Tibial artery (tissue), 4 donors: Measurements from ENCODE around the gene ZNF226.
A peak's percentile ranks its signal among the peaks of the same experiment; 100 is the strongest.
"Not testable (repeated sequence)": the region's sequence is repeated elsewhere in the genome, so short reads cannot be mapped to it uniquely, and the experiment has no call there.

Source experiments
- DNase-seq, 2 donors: peaks; one replicate each; pipeline ENCODE4 v3.0.0-alpha.2; 2019
- H3K27ac ChIP-seq, 2 donors: fragments of 200-600 bp; sonication (generic) in 1 of 2; 1 replicate in 1 of 2; 2 replicates in 1 of 2; pipeline ENCODE4 v1.5.1; 2018 to 2019; ENCODE audit warnings: mild to moderate bottlenecking in 1 of 2
- H3K27me3 ChIP-seq, 2 donors: fragments of 200-600 bp; sonication (generic) in 1 of 2; one replicate each; pipeline versions ENCODE4 v1.5.1 to v1.6.0; 2016 to 2019
- H3K36me3 ChIP-seq, 3 donors: fragments of 200-600 bp; sonication (generic) in 2 of 3; one replicate each; pipeline ENCODE4 v1.5.1; 2016 to 2019; ENCODE audit warnings: mild to moderate bottlenecking in 2 of 3
- H3K4me1 ChIP-seq, 4 donors: fragments of 200-600 bp; sonication (generic) in 2 of 4; 1 replicate in 3 of 4; 2 replicates in 1 of 4; pipeline ENCODE4 v1.5.1; 2016 to 2019
- H3K4me3 ChIP-seq, 2 donors: fragments of 200-600 bp; sonication (generic) in 1 of 2; 1 replicate in 1 of 2; 2 replicates in 1 of 2; pipeline ENCODE4 v1.5.1; 2018 to 2019; ENCODE audit warnings: mild to moderate bottlenecking in 2 of 2
- H3K9me3 ChIP-seq, 3 donors: fragments of 200-600 bp; sonication (generic) in 1 of 3; one replicate each; pipeline ENCODE4 v1.5.1; 2016 to 2019
- CTCF ChIP-seq, 2 experiments: fragments of 200-600 bp in 1 of 2; fragments of 450-650 bp in 1 of 2; IDR thresholded peaks; one replicate each; pipeline ENCODE4 v1.5.1; 2017 to 2019; ENCODE audit warnings: antibody characterized with exemption in 2 of 2, mild to moderate bottlenecking in 1 of 2, moderate library complexity in 1 of 2
- intact Hi-C: fragments of 100-400 bp; cut with DNase I; formaldehyde crosslinking; loops from one replicate; pipeline ENCODE4 v1.15.0; 2023; ENCODE audit warnings: low total_unique reads

The ZNF226 gene

GRCh38 chr19:44164673-44165512 is at the start of gene ZNF226:
ZNF226 (plus strand) TSS chr19:44165100; CDS start chr19:44170081, 4,981 bp downstream.
- peak within 1 kb of the TSS; percentile 86 for H3K27ac ChIP-seq
- peaks cover 37 to 40% (median 39%) of the 10 kb centered on the region in 3 donors for H3K36me3 ChIP-seq
- H3K4me1 ChIP-seq = peaks cover 0 to 10% (median 8%) of the 10 kb centered on the region in 4 donors
- peaks cover 0 to 66% (median 31%) of the 10 kb centered on the region in 3 donors for H3K9me3 ChIP-seq
- DNase-seq = peak; percentile 94 to 95
- peak within 1 kb of the TSS; percentile 66 to 75 for H3K4me3 ChIP-seq
- TF ChIP-seq CTCF (IDR thresholded peaks at IDR 0.05) = no peak
- no peaks in the 10 kb centered on the region for H3K27me3 ChIP-seq
- intact Hi-C loops = loop anchor here (5.0 to 10.0 kb wide), 2 partner anchors 42 to 50 kb away; partner anchors contain the start of gene ZNF225

- H3K27ac ChIP-seq, H3K4me1 ChIP-seq, intact Hi-C loops, H3K27me3 ChIP-seq, DNase-seq, H3K4me3 ChIP-seq: not testable (repeated sequence)
- H3K36me3 ChIP-seq = peaks cover 93 to 100% (median 96%) of the 10 kb centered on the region in 3 donors
- peaks cover 0 to 57% (median 26%) of the 10 kb centered on the region in 3 donors for H3K9me3 ChIP-seq
Observed at GRCh38 chr19:44121162-44121561, 43.7 kb upstream of the ZNF226 start.

- no peak for DNase-seq
- TF ChIP-seq CTCF (IDR thresholded peaks at IDR 0.05) = no peak
Observed at GRCh38 chr19:44131955-44132354, 32.9 kb upstream of the ZNF226 start.

GRCh38 chr19:44141191-44142058 is 23.5 kb upstream of the ZNF226 start, which contains the start of gene ZNF234:
ZNF234 (plus strand) TSS chr19:44141554; CDS start chr19:44144633, 3,079 bp downstream.
- Histone ChIP-seq H3K4me1 (peaks cover 0 to 18% (median 2%) of the 10 kb centered on the region in 4 donors), H3K27me3 (no peaks in the 10 kb centered on the region), H3K9me3 (peaks cover 0 to 5% (median 0%) of the 10 kb centered on the region in 3 donors), H3K27ac (peak within 1 kb of the TSS; percentile 73 to 83), H3K4me3 (peak within 1 kb of the TSS; percentile 72 to 75), H3K36me3 (peaks cover 25% of the 10 kb centered on the region in 3 donors)
- peak; percentile 81 to 91 for DNase-seq
- TF ChIP-seq CTCF (IDR thresholded peaks at IDR 0.05) = no peak
- intact Hi-C loops = no loop called here

More at GRCh38 chr19:44131955-44132354, 32.9 kb upstream of the ZNF226 start:
- intact Hi-C loops = no loop called here
- Histone ChIP-seq H3K9me3 (peaks cover 0 to 91% (median 62%) of the 10 kb centered on the region in 3 donors), H3K36me3 (peaks cover 60 to 77% (median 76%) of the 10 kb centered on the region in 3 donors), H3K27me3 (no peaks in the 10 kb centered on the region), H3K4me3 (no peak overlapping the region), H3K4me1 (no peaks in the 10 kb centered on the region), H3K27ac (no peak overlapping the region)

GRCh38 chr19:44142059-44142433 is 22.9 kb upstream of the ZNF226 start:
- Histone ChIP-seq H3K27me3 (no peaks in the 10 kb centered on the region), H3K4me3 (peak overlapping the region; percentile 72 to 75), H3K36me3 (peaks cover 31 to 32% (median 31%) of the 10 kb centered on the region in 3 donors), H3K4me1 (peaks cover 0 to 18% (median 2%) of the 10 kb centered on the region in 4 donors), H3K9me3 (peaks cover 0 to 6% (median 0%) of the 10 kb centered on the region in 3 donors), H3K27ac (peak overlapping the region; percentile 73 to 83)
- no peak for DNase-seq
- no peak for TF ChIP-seq CTCF (IDR thresholded peaks at IDR 0.05)
- intact Hi-C loops = no loop called here
